ENCODE data around the gene MT1M.

Gene MT1M

GRCh38 chr16:56600398-56600999 lies 32.0 kb upstream of the MT1M start:
- H3K27ac ChIP-seq (ENCODE audit: low read length) = no peak overlapping the region
- H3K27me3 ChIP-seq (ENCODE audit: control insufficient read depth in 1 of 2, insufficient read depth in 2 of 2, low read length in 2 of 2) = peaks cover 0 to 3% of the 10 kb centered on the region in 2 donors
- H3K9ac ChIP-seq (ENCODE audit: low read length in 2 of 2) = no peak overlapping the region
- H3K4me3 ChIP-seq (ENCODE audit: low read length in 2 of 2) = no peak overlapping the region
- no peaks in the 10 kb centered on the region for H3K9me3 ChIP-seq (ENCODE audit: control insufficient read depth in 2 of 2, low read length in 2 of 2)
- H3K4me1 ChIP-seq (ENCODE audit: control insufficient read depth, insufficient read depth, low read length) = no peaks in the 10 kb centered on the region
- no peaks in the 10 kb centered on the region for H3K36me3 ChIP-seq (ENCODE audit: control insufficient read depth in 2 of 2, insufficient read depth in 2 of 2, low read length in 2 of 2)

- Histone ChIP-seq H3K9me3 (ENCODE audit: control insufficient read depth in 2 of 2, low read length in 2 of 2) (no peaks in the 10 kb centered on the region), H3K4me3 (ENCODE audit: low read length in 2 of 2) (no peak overlapping the region), H3K9ac (ENCODE audit: low read length in 2 of 2) (no peak overlapping the region), H3K27me3 (ENCODE audit: control insufficient read depth in 1 of 2, insufficient read depth in 2 of 2, low read length in 2 of 2) (peaks cover 0 to 3% of the 10 kb centered on the region in 2 donors), H3K27ac (ENCODE audit: low read length) (no peak overlapping the region), H3K36me3 (ENCODE audit: control insufficient read depth in 2 of 2, insufficient read depth in 2 of 2, low read length in 2 of 2) (no peaks in the 10 kb centered on the region), H3K4me1 (ENCODE audit: control insufficient read depth, insufficient read depth, low read length) (peaks cover 5% of the 10 kb centered on the region)
Observed at GRCh38 chr16:56601325-56601724, 31.1 kb upstream of the MT1M start.

GRCh38 chr16:56603589-56603988 lies 28.9 kb upstream of the MT1M start:
- no peak overlapping the region for H3K4me3 ChIP-seq (ENCODE audit: low read length in 2 of 2)
- no peak overlapping the region for H3K27ac ChIP-seq (ENCODE audit: low read length)
- no peaks in the 10 kb centered on the region for H3K9me3 ChIP-seq (ENCODE audit: control insufficient read depth in 2 of 2, low read length in 2 of 2)
- H3K4me1 ChIP-seq (ENCODE audit: control insufficient read depth, insufficient read depth, low read length) = peaks cover 23% of the 10 kb centered on the region
- no peak overlapping the region for H3K9ac ChIP-seq (ENCODE audit: low read length in 2 of 2)
- H3K27me3 ChIP-seq (ENCODE audit: control insufficient read depth in 1 of 2, insufficient read depth in 2 of 2, low read length in 2 of 2) = peaks cover 0 to 3% of the 10 kb centered on the region in 2 donors
- no peaks in the 10 kb centered on the region for H3K36me3 ChIP-seq (ENCODE audit: control insufficient read depth in 2 of 2, insufficient read depth in 2 of 2, low read length in 2 of 2)

- Histone ChIP-seq H3K4me3 (ENCODE audit: low read length in 2 of 2) (no peak overlapping the region), H3K9ac (ENCODE audit: low read length in 2 of 2) (no peak overlapping the region), H3K27me3 (ENCODE audit: control insufficient read depth in 1 of 2, insufficient read depth in 2 of 2, low read length in 2 of 2) (peaks cover 0 to 3% of the 10 kb centered on the region in 2 donors), H3K27ac (ENCODE audit: low read length) (no peak overlapping the region), H3K36me3 (ENCODE audit: control insufficient read depth in 2 of 2, insufficient read depth in 2 of 2, low read length in 2 of 2) (no peaks in the 10 kb centered on the region), H3K9me3 (ENCODE audit: control insufficient read depth in 2 of 2, low read length in 2 of 2) (no peaks in the 10 kb centered on the region), H3K4me1 (ENCODE audit: control insufficient read depth, insufficient read depth, low read length) (peaks cover 35% of the 10 kb centered on the region)
Observed at GRCh38 chr16:56604966-56605365, 27.5 kb upstream of the MT1M start.

GRCh38 chr16:56605475-56605874 lies 27.0 kb upstream of the MT1M start:
- Histone ChIP-seq H3K9me3 (ENCODE audit: control insufficient read depth in 2 of 2, low read length in 2 of 2) (no peaks in the 10 kb centered on the region), H3K4me1 (ENCODE audit: control insufficient read depth, insufficient read depth, low read length) (peaks cover 40% of the 10 kb centered on the region), H3K27ac (ENCODE audit: low read length) (peak overlapping the region; percentile 94), H3K36me3 (ENCODE audit: control insufficient read depth in 2 of 2, insufficient read depth in 2 of 2, low read length in 2 of 2) (no peaks in the 10 kb centered on the region), H3K9ac (ENCODE audit: low read length in 2 of 2) (no peak overlapping the region), H3K27me3 (ENCODE audit: control insufficient read depth in 1 of 2, insufficient read depth in 2 of 2, low read length in 2 of 2) (peaks cover 0 to 3% of the 10 kb centered on the region in 2 donors), H3K4me3 (ENCODE audit: low read length in 2 of 2) (no peak overlapping the region)

GRCh38 chr16:56606071-56606475 lies 26.4 kb upstream of the MT1M start:
- Histone ChIP-seq H3K27me3 (ENCODE audit: control insufficient read depth in 1 of 2, insufficient read depth in 2 of 2, low read length in 2 of 2) (no peaks in the 10 kb centered on the region), H3K9me3 (ENCODE audit: control insufficient read depth in 2 of 2, low read length in 2 of 2) (no peaks in the 10 kb centered on the region), H3K4me3 (ENCODE audit: low read length in 2 of 2) (peak overlapping the region in 1 of 2 donors; percentile 35), H3K4me1 (ENCODE audit: control insufficient read depth, insufficient read depth, low read length) (peaks cover 46% of the 10 kb centered on the region), H3K9ac (ENCODE audit: low read length in 2 of 2) (peak overlapping the region in 1 of 2 donors; percentile 28), H3K36me3 (ENCODE audit: control insufficient read depth in 2 of 2, insufficient read depth in 2 of 2, low read length in 2 of 2) (no peaks in the 10 kb centered on the region), H3K27ac (ENCODE audit: low read length) (peak overlapping the region; percentile 94)

GRCh38 chr16:56606476-56607108 lies 25.9 kb upstream of the MT1M start:
- Histone ChIP-seq H3K36me3 (ENCODE audit: control insufficient read depth in 2 of 2, insufficient read depth in 2 of 2, low read length in 2 of 2) (no peaks in the 10 kb centered on the region), H3K27ac (ENCODE audit: low read length) (peak overlapping the region; percentile 94), H3K9ac (ENCODE audit: low read length in 2 of 2) (peak overlapping the region; percentile 28 to 29), H3K9me3 (ENCODE audit: control insufficient read depth in 2 of 2, low read length in 2 of 2) (no peaks in the 10 kb centered on the region), H3K27me3 (ENCODE audit: control insufficient read depth in 1 of 2, insufficient read depth in 2 of 2, low read length in 2 of 2) (no peaks in the 10 kb centered on the region), H3K4me3 (ENCODE audit: low read length in 2 of 2) (peak overlapping the region in 1 of 2 donors; percentile 35), H3K4me1 (ENCODE audit: control insufficient read depth, insufficient read depth, low read length) (peaks cover 50% of the 10 kb centered on the region)

GRCh38 chr16:56607109-56607618 lies 25.3 kb upstream of the MT1M start:
- Histone ChIP-seq H3K27me3 (ENCODE audit: control insufficient read depth in 1 of 2, insufficient read depth in 2 of 2, low read length in 2 of 2) (no peaks in the 10 kb centered on the region), H3K9me3 (ENCODE audit: control insufficient read depth in 2 of 2, low read length in 2 of 2) (no peaks in the 10 kb centered on the region), H3K9ac (ENCODE audit: low read length in 2 of 2) (peak overlapping the region; percentile 29 to 46), H3K4me3 (ENCODE audit: low read length in 2 of 2) (peak overlapping the region in 1 of 2 donors; percentile 35), H3K36me3 (ENCODE audit: control insufficient read depth in 2 of 2, insufficient read depth in 2 of 2, low read length in 2 of 2) (no peaks in the 10 kb centered on the region), H3K27ac (ENCODE audit: low read length) (peak overlapping the region; percentile 94), H3K4me1 (ENCODE audit: control insufficient read depth, insufficient read depth, low read length) (peaks cover 52% of the 10 kb centered on the region)

GRCh38 chr16:56607675-56608042 lies 24.8 kb upstream of the MT1M start:
- H3K9me3 ChIP-seq (ENCODE audit: control insufficient read depth in 2 of 2, low read length in 2 of 2) = no peaks in the 10 kb centered on the region
- H3K27ac ChIP-seq (ENCODE audit: low read length) = peak overlapping the region; percentile 94
- no peaks in the 10 kb centered on the region for H3K36me3 ChIP-seq (ENCODE audit: control insufficient read depth in 2 of 2, insufficient read depth in 2 of 2, low read length in 2 of 2)
- H3K4me3 ChIP-seq (ENCODE audit: low read length in 2 of 2) = peak overlapping the region; percentile 61 to 88
- H3K27me3 ChIP-seq (ENCODE audit: control insufficient read depth in 1 of 2, insufficient read depth in 2 of 2, low read length in 2 of 2) = no peaks in the 10 kb centered on the region
- peak overlapping the region; percentile 46 to 76 for H3K9ac ChIP-seq (ENCODE audit: low read length in 2 of 2)
- H3K4me1 ChIP-seq (ENCODE audit: control insufficient read depth, insufficient read depth, low read length) = peaks cover 52% of the 10 kb centered on the region

GRCh38 chr16:56608043-56608875 lies 24.2 kb upstream of the MT1M start, which contains the start of gene MT2A:
MT2A (plus strand) TSS chr16:56608584; CDS start chr16:56608656, 72 bp downstream.
- Histone ChIP-seq H3K27ac (ENCODE audit: low read length) (peak within 1 kb of the TSS; percentile 94), H3K9me3 (ENCODE audit: control insufficient read depth in 2 of 2, low read length in 2 of 2) (no peaks in the 10 kb centered on the region), H3K4me1 (ENCODE audit: control insufficient read depth, insufficient read depth, low read length) (peaks cover 52% of the 10 kb centered on the region), H3K27me3 (ENCODE audit: control insufficient read depth in 1 of 2, insufficient read depth in 2 of 2, low read length in 2 of 2) (no peaks in the 10 kb centered on the region), H3K9ac (ENCODE audit: low read length in 2 of 2) (peak within 1 kb of the TSS; percentile 56 to 80), H3K4me3 (ENCODE audit: low read length in 2 of 2) (peak within 1 kb of the TSS; percentile 84 to 88), H3K36me3 (ENCODE audit: control insufficient read depth in 2 of 2, insufficient read depth in 2 of 2, low read length in 2 of 2) (no peaks in the 10 kb centered on the region)

All from stomach smooth muscle (tissue), 2 donors.